Stimulated activated naive CD4-positive, alpha-beta T cell treated with Interleukin-2 at 50 U/mL for 16 hours (primary cell): Measurements from ENCODE around the gene SLC25A30.
"Not testable (repeated sequence)": the region's sequence is repeated elsewhere in the genome, so short reads cannot be mapped to it uniquely, and the experiment has no call there.

Experiments
- DNase-seq: peaks from one replicate; lab custom pipeline; 2025; lab: John Stamatoyannopoulos, UW

The SLC25A30 gene

GRCh38 chr13:45391926-45392325 lies 26.2 kb downstream of the SLC25A30 start:
- DNase-seq: no peak

GRCh38 chr13:45391128-45391527 lies 27.0 kb downstream of the SLC25A30 start:
- not testable (repeated sequence) for DNase-seq

DNA sequence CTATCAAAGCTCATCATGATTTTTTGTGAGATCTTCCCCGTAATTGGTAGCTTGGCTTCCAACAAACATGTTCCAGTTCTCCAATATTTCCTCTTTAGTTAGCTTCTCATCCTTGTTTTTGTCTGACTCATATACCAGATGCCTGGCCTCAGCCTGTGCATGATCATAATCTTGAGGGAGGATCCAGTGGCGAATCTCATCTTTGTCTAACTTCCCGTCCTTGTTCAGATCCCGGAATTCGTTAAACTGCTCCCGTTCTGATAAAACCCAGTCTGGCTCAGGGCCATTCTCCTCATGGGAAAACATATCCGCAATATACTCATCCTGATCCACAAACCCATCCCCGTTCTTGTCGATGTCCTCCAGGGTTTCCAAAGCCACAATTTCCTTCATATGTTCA lies 27.8 kb downstream of the SLC25A30 start:
- DNase-seq: not testable (repeated sequence)

- DNase-seq: no peak
These were observed 29.5 kb downstream of the SLC25A30 start for GRCh38 chr13:45388664-45389063.

DNA sequence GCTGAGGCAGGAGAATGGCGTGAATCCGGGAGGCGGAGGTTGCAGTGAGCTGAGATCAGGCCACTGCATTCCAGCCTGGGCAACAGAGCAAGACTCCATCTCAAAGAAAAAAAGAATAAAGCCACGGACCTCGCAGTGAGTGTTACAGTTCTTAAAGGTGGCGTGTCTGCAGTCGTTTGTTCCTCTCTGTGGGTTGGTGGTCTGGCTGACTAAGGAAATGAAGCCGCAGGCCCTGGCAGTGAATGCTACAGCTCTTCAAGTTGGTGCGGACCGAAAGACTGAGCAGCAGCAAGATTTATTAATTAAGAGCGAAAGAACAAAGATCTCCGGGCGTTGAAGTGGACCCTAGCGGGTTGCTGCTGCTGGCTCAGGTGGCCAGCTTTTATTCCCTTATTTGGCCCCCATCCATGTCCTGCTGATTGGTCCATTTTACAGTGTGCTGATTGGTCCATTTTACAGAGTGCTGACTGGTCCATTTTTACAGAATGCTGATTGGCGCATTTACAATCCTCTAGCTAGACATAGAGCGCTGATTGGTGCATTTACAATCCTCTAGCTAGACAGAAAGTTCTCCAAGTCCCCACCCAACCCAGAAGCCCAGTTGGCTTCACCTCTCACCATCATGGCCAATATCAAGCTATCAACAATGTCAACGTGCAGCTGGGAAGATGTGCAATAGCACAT lies 31.1 kb downstream of the SLC25A30 start:
- DNase-seq: not testable (repeated sequence)

GRCh38 chr13:45385907-45386553 lies 32.1 kb downstream of the SLC25A30 start:
- no peak for DNase-seq

GRCh38 chr13:45385320-45385719 lies 32.9 kb downstream of the SLC25A30 start:
- DNase-seq: no peak

- no peak for DNase-seq
These were observed 33.5 kb downstream of the SLC25A30 start for GRCh38 chr13:45384474-45385174.

GRCh38 chr13:45382739-45383138 lies 35.4 kb downstream of the SLC25A30 start:
- not testable (repeated sequence) for DNase-seq

DNA sequence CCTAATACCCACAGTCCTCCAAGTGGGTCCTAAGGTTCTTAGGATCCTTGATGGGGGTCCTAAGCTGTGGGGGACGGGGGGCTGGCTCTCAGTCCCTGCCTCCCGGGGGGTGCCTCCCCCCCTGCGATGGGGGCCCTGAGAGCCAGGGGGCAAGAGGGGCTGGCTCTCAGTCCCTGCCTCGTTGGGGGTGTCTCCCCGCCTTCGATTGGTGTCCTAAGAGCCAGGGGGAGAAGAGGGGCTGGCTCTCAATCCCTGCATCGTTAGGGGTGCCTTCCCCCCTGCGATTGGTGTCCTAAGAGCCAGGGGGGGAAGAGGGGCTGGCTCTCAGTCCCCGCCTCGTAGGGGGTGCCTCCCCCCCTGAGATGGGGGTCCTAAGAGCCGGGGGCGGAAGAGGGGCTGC lies 37.0 kb downstream of the SLC25A30 start:
- no peak for DNase-seq

DNA sequence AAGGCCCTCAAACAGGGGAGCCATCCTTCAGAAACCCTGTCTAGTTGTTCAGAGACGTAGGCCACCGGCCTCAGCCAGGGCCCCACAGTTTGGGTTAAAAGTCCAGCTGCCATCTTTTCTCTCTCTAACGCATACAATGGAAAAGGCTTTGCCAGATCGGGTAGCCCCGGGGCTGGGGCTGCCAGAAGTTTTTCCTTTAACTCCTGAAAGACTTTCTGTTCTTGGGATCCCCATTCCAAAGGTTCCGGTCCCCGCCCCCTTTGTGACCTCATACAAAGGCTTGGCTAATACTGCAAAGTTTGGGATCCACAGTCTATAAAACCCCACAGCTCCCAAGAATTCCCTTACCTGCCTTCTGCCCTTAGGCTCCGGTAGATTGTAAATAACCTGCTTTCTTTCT lies 37.5 kb downstream of the SLC25A30 start:
- DNase-seq: not testable (repeated sequence)

GRCh38 chr13:45379516-45379915 lies 38.7 kb downstream of the SLC25A30 start:
- not testable (repeated sequence) for DNase-seq

DNA sequence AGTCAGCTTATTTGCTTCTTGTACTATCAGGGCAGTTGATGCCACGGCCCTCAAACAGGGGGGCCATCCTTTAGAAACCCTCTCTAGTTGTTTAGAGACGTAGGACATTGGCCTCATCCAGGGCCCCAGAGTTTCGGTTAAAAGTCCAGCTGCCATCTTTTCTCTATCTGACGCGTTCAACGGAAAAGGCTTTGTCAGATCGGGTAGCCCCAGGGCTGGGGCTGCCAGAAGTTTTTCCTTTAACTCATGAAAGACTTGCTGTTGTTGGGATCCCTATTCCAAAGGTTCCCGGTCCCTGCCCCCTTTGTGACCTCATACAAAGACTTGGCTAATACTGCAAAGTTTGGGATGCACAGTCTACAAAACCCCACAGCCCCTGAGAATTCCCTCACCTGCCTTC lies 39.4 kb downstream of the SLC25A30 start:
- DNase-seq: not testable (repeated sequence)

DNA sequence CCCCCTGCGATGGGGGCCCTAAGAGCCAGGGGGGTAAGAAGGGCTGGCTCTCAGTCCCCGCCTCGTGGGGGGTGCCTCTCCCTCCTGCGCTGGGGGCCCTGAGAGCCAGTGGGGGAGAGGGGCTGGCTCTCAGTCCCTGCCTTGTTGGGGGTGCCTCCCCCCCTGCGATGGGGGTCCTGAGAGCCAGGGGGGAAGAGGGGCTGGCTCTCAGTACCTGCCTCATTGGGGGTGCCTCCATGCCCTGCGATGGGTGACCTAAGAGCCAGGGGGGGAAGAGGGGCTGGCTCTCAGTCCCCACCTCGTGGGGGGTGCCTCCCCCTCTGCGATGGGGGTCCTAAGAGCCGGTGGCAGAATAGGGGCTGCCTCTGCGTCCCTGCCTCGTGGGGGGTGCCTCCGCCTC lies 40.9 kb downstream of the SLC25A30 start:
- DNase-seq: not testable (repeated sequence)

DNA sequence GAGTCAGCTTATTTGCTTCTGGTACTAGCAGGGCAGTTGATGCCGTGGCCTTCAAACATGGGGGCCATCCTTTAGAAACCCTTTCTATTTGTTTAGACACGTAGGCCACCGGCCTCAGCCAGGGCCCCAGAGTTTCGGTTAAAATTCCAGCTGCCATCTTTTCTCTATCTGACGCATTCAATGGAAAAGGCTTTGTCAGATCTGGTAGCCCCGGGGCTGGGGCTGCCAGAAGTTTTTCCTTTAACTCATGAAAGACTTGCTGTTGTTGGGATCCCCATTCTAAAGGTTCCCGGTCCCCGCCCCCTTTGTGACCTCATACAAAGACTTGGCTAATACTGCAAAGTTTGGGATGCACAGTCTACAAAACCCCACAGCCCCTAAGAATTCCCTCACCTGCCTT lies 41.5 kb downstream of the SLC25A30 start:
- DNase-seq: not testable (repeated sequence)

DNA sequence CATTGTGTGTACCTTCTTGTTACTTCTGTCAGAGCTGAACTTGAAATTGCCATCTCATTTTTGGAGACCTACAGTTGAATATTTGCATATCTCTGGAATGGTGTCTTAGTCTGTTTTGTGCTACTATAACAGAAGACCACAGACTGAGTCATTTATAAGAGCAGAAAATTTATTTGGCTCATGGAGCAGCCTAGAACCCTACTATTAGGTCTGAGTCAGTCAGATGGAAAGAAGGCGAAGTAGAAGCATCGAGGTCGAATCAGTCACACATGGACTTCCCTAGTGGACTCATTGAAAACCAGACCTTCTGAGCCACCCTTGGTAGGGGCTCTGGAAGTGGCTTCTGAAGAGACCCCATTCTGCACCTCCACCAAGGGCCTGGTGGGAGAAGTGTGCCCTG lies 43.3 kb downstream of the SLC25A30 start:
- DNase-seq: no peak

DNA sequence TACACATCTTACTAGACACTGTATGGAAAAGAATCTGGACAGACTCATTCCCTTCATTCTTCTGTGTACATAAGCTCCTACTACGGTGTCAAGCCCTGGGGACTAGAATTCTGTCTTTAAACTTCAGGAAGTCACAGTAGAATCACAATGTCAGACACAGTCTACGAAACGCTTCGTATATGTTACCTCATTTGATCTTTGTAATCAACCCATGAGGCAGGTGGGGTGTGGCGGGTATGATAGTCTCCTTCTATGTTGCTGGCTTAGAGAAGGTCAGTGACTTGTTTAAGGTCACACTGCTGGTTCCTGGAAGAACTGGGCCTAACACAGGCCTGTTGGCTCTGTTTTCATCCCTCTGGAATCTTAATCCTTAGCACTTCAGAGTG lies 45.0 kb downstream of the SLC25A30 start:
- DNase-seq: no peak

GRCh38 chr13:45372189-45373161 lies 45.7 kb downstream of the SLC25A30 start:
- DNase-seq: no peak

DNA sequence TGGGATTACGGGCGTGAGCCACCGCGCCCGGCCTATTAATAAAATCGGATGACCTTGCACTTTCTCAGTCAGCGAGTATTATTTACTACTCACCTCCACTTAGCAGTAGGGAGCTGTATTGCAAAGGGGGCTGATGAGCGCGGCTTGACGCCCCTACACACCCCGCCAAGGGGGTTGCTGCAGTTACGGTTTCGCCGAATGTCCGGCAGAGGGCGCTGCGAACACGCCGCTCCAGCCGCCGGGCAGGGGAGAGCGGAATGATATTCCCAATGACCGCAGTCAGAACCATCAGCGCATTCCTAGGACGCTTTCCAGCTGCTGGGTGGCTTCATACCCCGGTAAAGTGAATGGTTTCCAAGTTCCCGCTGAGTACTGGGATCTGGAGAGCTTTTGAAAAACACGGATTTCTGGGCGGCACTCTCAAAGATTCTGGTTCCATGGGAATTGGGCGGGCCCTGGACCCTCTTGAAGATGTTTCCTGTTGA lies 47.2 kb downstream of the SLC25A30 start:
- peak; percentile 42 for DNase-seq

- DNase-seq: no peak
These were observed 49.1 kb downstream of the SLC25A30 start for GRCh38 chr13:45369116-45369515.

GRCh38 chr13:45368571-45368970 lies 49.6 kb downstream of the SLC25A30 start:
- DNase-seq: no peak

DNA sequence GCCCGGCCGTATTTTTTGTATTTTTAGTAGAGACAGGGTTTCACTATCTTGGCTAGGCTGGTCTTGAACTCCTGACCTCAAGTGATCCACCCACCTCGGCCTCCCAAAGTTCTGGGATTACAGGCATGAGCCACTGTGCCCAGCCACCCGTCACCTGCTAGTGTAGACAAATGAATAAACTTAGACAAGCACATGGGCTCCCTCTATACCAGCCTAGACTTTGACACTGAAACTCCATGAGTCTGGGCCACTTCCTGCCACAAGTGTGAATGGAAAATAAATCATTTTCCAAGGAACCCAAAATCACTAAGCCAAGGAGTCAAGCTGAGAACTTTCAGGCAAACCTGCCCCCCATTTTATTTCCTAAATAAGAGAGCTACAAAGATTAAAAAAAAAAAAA lies 50.2 kb downstream of the SLC25A30 start:
- DNase-seq: no peak
